ENCODE measurements around the gene OR8B12.
"Not testable (repeated sequence)": the region's sequence is repeated elsewhere in the genome, so short reads cannot be mapped to it uniquely, and the experiment has no call there.

OR8B12 gene

GRCh38 chr11:124541204-124541603, 2.2 kb downstream of the OR8B12 start:
- no peaks in the 10 kb centered on the region for H3K36me3 Mint-ChIP-seq
- H3K9me3 Mint-ChIP-seq, result peaks cover 5% of the 10 kb centered on the region
- no peaks in the 10 kb centered on the region for H3K4me1 Mint-ChIP-seq
- peaks cover 30% of the 10 kb centered on the region for H3K27me3 Mint-ChIP-seq
- H3K4me3 Mint-ChIP-seq, result no peak overlapping the region
- H3K27ac Mint-ChIP-seq, result no peak overlapping the region

DNA sequence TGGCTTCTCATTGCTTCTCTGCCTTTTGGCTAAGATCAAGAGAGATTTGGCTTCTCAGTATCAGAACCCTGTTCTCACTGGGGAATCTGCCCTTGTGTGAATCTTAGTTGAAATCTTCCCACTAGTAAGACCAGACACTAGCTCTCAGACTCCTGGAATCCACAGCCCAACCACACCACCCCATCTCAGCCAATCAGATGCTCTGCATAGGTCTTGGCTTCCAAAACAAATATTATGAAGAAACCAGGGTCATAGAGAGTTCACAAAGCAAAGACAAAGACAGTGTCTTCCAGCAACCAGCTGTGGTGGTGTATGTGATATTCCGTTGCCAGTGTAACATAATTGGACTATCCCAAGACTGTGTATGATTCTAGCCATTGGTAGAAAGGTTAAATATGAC, 5.4 kb downstream of the OR8B12 start:
- Mint-ChIP-seq H3K27me3 (peaks cover 26% of the 10 kb centered on the region), H3K4me3 (no peak overlapping the region), H3K4me1 (no peaks in the 10 kb centered on the region), H3K9me3 (peaks cover 2% of the 10 kb centered on the region), H3K27ac (no peak overlapping the region), H3K36me3 (no peaks in the 10 kb centered on the region)

DNA sequence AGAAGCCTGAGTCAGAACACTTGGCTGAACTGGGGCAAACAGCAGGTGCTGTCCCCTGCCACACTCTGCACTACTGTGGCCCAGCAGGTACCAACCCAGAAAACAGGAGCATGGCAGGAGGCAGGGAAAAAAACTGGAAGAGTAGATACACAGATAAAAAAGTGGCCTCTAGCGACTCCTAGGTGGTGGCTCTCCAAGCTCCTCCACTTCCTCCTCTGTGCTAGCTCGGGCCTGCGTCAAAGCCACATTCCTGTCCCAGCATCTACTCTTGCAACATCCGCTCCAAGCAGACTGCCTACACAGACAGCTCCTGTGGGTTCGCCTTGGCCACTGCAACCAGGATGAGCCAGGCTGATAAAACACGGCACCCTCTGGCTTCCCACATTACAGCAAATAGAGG, 6.9 kb downstream of the OR8B12 start:
- Mint-ChIP-seq H3K4me1 (no peaks in the 10 kb centered on the region), H3K4me3 (no peak overlapping the region), H3K27ac (no peak overlapping the region), H3K36me3 (no peaks in the 10 kb centered on the region), H3K9me3 (no peaks in the 10 kb centered on the region), H3K27me3 (peaks cover 26% of the 10 kb centered on the region)

DNA sequence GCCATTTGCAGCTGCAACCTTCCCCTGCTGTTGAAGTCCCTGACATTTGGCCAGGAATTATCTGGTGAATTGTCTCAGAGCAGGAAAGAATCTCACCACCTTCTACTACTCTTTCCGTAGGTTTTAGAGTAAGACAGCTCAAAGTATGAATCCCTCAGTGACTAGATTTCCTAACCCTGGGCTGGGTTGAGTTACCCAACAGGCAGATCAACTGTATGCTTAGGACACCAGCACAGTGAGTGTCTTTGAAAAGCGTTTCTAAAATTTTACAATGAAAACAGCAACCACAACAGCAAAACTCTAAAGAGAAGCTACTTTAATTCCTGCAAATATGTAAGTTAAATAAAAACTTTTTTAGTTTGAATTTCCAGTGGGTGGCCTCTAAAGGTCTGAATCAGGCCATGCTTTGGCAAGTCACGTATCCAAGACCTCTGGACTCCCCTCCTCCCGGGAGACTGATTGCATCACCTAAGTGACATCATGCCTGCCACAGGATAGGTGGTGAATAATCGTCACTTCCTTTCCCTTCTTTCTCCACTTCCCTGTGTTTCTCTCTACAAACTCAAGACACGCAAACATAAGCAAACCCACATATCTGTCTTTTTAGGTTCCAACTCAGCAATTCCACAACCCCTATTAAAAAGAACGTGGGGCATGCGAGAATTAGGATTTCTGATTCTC, 7.8 kb downstream of the OR8B12 start:
- Mint-ChIP-seq H3K27ac (no peak overlapping the region), H3K27me3 (peaks cover 25% of the 10 kb centered on the region), H3K36me3 (no peaks in the 10 kb centered on the region), H3K4me1 (no peaks in the 10 kb centered on the region), H3K9me3 (no peaks in the 10 kb centered on the region), H3K4me3 (no peak overlapping the region)

DNA sequence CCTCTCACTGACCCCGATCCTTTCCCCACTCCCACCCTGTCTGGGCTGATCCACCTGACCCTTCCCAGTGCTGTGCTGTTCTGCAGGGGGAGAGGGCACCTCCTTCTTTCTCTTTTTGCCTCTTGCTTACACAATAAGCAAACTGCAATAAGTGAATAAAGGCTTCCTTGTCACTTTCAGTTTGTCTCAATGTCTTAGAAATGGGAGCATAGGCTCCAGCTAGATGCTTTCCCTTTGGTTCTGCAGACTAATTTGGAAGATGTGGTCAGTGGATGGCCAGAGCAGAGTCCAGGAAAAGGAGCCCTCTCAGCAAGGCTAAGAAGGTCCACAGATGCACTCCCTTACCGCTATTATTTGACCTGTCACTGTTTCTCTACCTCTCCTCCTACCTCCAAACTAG, 9.4 kb downstream of the OR8B12 start:
- Mint-ChIP-seq H3K4me1 (no peaks in the 10 kb centered on the region), H3K36me3 (no peaks in the 10 kb centered on the region), H3K27me3 (peaks cover 22% of the 10 kb centered on the region), H3K27ac (no peak overlapping the region), H3K9me3 (no peaks in the 10 kb centered on the region), H3K4me3 (no peak overlapping the region)

- Mint-ChIP-seq H3K27ac (no peak overlapping the region), H3K9me3 (peaks cover 3% of the 10 kb centered on the region)
Observed at GRCh38 chr11:124533626-124534025, 9.8 kb downstream of the OR8B12 start.

GRCh38 chr11:124520550-124520854, 23.0 kb downstream of the OR8B12 start:
- Mint-ChIP-seq H3K4me3 (no peak overlapping the region), H3K27me3 (peaks cover 4% of the 10 kb centered on the region), H3K36me3 (no peaks in the 10 kb centered on the region), H3K4me1 (no peaks in the 10 kb centered on the region), H3K9me3 (no peaks in the 10 kb centered on the region), H3K27ac (no peak overlapping the region)

More at GRCh38 chr11:124533626-124534025, 9.8 kb downstream of the OR8B12 start:
- Mint-ChIP-seq H3K4me1 (no peaks in the 10 kb centered on the region), H3K27me3 (peaks cover 21% of the 10 kb centered on the region), H3K4me3 (no peak overlapping the region), H3K36me3 (no peaks in the 10 kb centered on the region)

GRCh38 chr11:124519850-124520549, 23.5 kb downstream of the OR8B12 start:
- H3K27me3 Mint-ChIP-seq, result peaks cover 4% of the 10 kb centered on the region

GRCh38 chr11:124518989-124519451, 24.4 kb downstream of the OR8B12 start:
- no peaks in the 10 kb centered on the region for H3K4me1 Mint-ChIP-seq
- no peaks in the 10 kb centered on the region for H3K36me3 Mint-ChIP-seq
- peaks cover under 1% of the 10 kb centered on the region for H3K27me3 Mint-ChIP-seq
- no peak overlapping the region for H3K4me3 Mint-ChIP-seq
- no peaks in the 10 kb centered on the region for H3K9me3 Mint-ChIP-seq
- H3K27ac Mint-ChIP-seq, result no peak overlapping the region

More at GRCh38 chr11:124519850-124520549, 23.5 kb downstream of the OR8B12 start:
- Mint-ChIP-seq H3K4me3 (no peak overlapping the region), H3K4me1 (no peaks in the 10 kb centered on the region), H3K9me3 (no peaks in the 10 kb centered on the region), H3K36me3 (no peaks in the 10 kb centered on the region), H3K27ac (no peak overlapping the region)

- H3K36me3 Mint-ChIP-seq, result no peaks in the 10 kb centered on the region
- H3K4me1 Mint-ChIP-seq, result no peaks in the 10 kb centered on the region
- H3K27ac Mint-ChIP-seq, result no peak overlapping the region
- no peak overlapping the region for H3K4me3 Mint-ChIP-seq
- no peaks in the 10 kb centered on the region for H3K9me3 Mint-ChIP-seq
- H3K27me3 Mint-ChIP-seq, result no peaks in the 10 kb centered on the region
Observed at GRCh38 chr11:124517314-124517713, 26.1 kb downstream of the OR8B12 start.

GRCh38 chr11:124514675-124515074, 28.8 kb downstream of the OR8B12 start:
- not testable (repeated sequence) for H3K27me3 Mint-ChIP-seq, H3K4me3 Mint-ChIP-seq, H3K36me3 Mint-ChIP-seq, H3K9me3 Mint-ChIP-seq, H3K4me1 Mint-ChIP-seq, H3K27ac Mint-ChIP-seq

- peaks cover 1% of the 10 kb centered on the region for H3K27me3 Mint-ChIP-seq
- H3K27ac Mint-ChIP-seq, result no peak overlapping the region
- H3K36me3 Mint-ChIP-seq, result no peaks in the 10 kb centered on the region
- H3K9me3 Mint-ChIP-seq, result peaks cover under 1% of the 10 kb centered on the region
- H3K4me3 Mint-ChIP-seq, result no peak overlapping the region
- H3K4me1 Mint-ChIP-seq, result no peaks in the 10 kb centered on the region
Observed at GRCh38 chr11:124514131-124514530, 29.3 kb downstream of the OR8B12 start.

GRCh38 chr11:124511745-124512144, 31.7 kb downstream of the OR8B12 start:
- Mint-ChIP-seq H3K9me3 (peaks cover 22% of the 10 kb centered on the region), H3K4me1 (no peaks in the 10 kb centered on the region), H3K4me3 (no peak overlapping the region), H3K36me3 (no peaks in the 10 kb centered on the region), H3K27me3 (peaks cover 1% of the 10 kb centered on the region), H3K27ac (no peak overlapping the region)

DNA sequence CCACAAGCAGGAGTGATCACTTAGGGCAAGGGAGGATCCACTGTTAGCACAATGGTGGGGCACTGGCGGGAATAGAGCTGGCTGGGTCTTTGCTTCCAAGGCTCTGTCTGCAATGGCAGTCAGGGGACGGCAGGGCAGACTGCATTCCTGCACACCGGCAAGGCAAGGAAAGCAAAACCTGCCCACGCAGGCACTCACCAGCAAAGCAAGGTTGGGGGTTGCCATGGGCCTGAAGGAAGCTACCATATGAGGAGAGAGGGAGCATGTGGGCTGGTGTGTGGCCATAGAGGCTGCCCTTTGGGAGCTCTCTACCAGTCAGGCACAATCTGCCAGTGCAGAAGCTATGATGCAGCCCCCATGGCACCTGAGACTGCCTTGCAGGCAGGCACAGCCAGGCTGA, 33.2 kb downstream of the OR8B12 start:
- Mint-ChIP-seq H3K4me1 (no peaks in the 10 kb centered on the region), H3K27ac (no peak overlapping the region), H3K4me3 (no peak overlapping the region), H3K27me3 (peaks cover 1% of the 10 kb centered on the region), H3K9me3 (peaks cover 22% of the 10 kb centered on the region), H3K36me3 (no peaks in the 10 kb centered on the region)

- H3K4me3 Mint-ChIP-seq, result no peak overlapping the region
- no peak overlapping the region for H3K27ac Mint-ChIP-seq
- no peaks in the 10 kb centered on the region for H3K36me3 Mint-ChIP-seq
- peaks cover 8% of the 10 kb centered on the region for H3K27me3 Mint-ChIP-seq
- no peaks in the 10 kb centered on the region for H3K4me1 Mint-ChIP-seq
- H3K9me3 Mint-ChIP-seq, result no peaks in the 10 kb centered on the region
Observed at GRCh38 chr11:124499711-124500110, 43.7 kb downstream of the OR8B12 start.

DNA sequence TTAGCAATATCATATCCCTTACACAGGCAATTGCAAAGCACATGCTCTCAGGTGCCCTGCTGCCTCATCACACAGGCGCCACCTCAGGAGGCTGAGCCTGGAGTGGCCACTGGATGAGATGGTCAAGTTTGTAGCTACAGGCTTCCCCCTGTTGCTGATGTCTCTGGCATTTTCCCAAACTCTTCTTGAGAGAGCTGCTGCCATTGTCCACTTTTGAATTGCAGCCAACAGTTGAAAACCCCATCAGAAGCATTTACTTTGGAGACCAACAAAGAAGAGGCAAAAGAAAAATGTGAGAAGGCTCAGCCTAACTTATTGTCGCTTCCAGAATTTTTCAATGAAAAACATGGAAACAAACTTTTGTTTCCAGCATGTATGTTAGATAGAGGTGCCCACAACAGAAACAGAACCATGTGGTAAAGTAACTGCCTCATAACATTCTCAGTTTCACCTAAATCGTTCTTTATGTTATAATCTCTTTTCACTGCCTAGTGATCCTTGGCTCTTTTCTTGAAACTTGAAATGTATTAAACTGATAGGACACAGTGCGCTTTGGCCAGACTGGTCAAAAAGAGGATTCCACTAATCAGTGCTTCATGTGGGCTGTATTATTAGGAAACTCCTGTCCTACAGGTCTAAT, 50.3 kb downstream of the OR8B12 start:
- H3K36me3 Mint-ChIP-seq, result no peaks in the 10 kb centered on the region
- no peak overlapping the region for H3K27ac Mint-ChIP-seq
- no peaks in the 10 kb centered on the region for H3K9me3 Mint-ChIP-seq
- H3K4me3 Mint-ChIP-seq, result no peak overlapping the region
- H3K4me1 Mint-ChIP-seq, result no peaks in the 10 kb centered on the region
- H3K27me3 Mint-ChIP-seq, result peaks cover 5% of the 10 kb centered on the region

Data from activated naive CD4-positive, alpha-beta T cell treated with anti-CD3 and anti-CD28 coated beads, Interleukin-2, amount 50 U/mL, for 24 hours (primary cell).